DND-41 (cell line): ENCODE measurements around the gene EMP2.

Source experiments
- CTCF ChIP-seq: IDR thresholded peaks from 2 replicates; pipeline ENCODE4 v1.5.1; 2012; ENCODE audit warnings: borderline replicate concordance, low read length, moderate library complexity, mild to moderate bottlenecking; ENCODE audit not compliant: poor library complexity, severe bottlenecking; ENCODE audit errors: extremely low read depth
- EZH2 ChIP-seq: IDR thresholded peaks from 3 replicates; pipeline ENCODE4 v1.6.1; 2012; ENCODE audit warnings: borderline replicate concordance, low read depth, mild to moderate bottlenecking, moderate library complexity, low read length, inconsistent platforms; ENCODE audit not compliant: severe bottlenecking

- TF ChIP-seq CTCF (no peak), EZH2 (no peak)
Measured at GRCh38 chr16:10565167-10565566, 15.2 kb downstream of the EMP2 start.
